Esophagus muscularis mucosa (tissue), 4 donors: ENCODE data around the gene TSPO. TPM values are rescaled to one million over a fixed set of nuclear protein-coding genes. Genes with fewer than 3 reads are reported as not detected.
A peak's percentile ranks its signal among the peaks of the same experiment; 100 is the strongest.

Experiments used
- DNase-seq: peaks from one replicate; pipeline ENCODE4 v3.0.0-alpha.2; 2017; ENCODE audit errors: extremely low spot score
- H3K27ac ChIP-seq, 4 donors: fragments of 200-600 bp; sonication (generic); replicated peaks in 1 of 4; 1 replicate in 3 of 4; 2 replicates in 1 of 4; pipeline ENCODE4 v1.5.1; 2016 to 2019; ENCODE audit warnings: mild to moderate bottlenecking in 1 of 4
- H3K27me3 ChIP-seq, 4 donors: fragments of 200-600 bp; sonication (generic); one replicate each; pipeline versions ENCODE4 v1.5.1 to v1.6.0; 2016 to 2019
- H3K36me3 ChIP-seq, 4 donors: fragments of 200-600 bp; sonication (generic); one replicate each; pipeline ENCODE4 v1.5.1; 2016 to 2019
- H3K4me1 ChIP-seq, 4 donors: fragments of 200-600 bp; sonication (generic); one replicate each; pipeline ENCODE4 v1.5.1; 2016 to 2019
- H3K4me3 ChIP-seq, 4 donors: fragments of 200-600 bp; sonication (generic); 1 replicate in 2 of 4; 2 replicates in 2 of 4; pipeline ENCODE4 v1.5.1; 2016 to 2019; ENCODE audit warnings: mild to moderate bottlenecking in 4 of 4, moderate library complexity in 1 of 4
- H3K9me3 ChIP-seq, 4 donors: fragments of 200-600 bp; sonication (generic); 1 replicate in 3 of 4; 2 replicates in 1 of 4; pipeline ENCODE4 v1.5.1; 2016 to 2019
- EP300 ChIP-seq: sonication (generic); formaldehyde crosslinking; IDR thresholded peaks from one replicate; pipeline ENCODE4 v1.6.1; 2017; ENCODE audit warnings: antibody characterized with exemption
- POLR2A ChIP-seq: fragments of 450-650 bp; IDR thresholded peaks from one replicate; pipeline ENCODE4 v1.6.1; 2017; ENCODE audit warnings: antibody characterized with exemption, moderate library complexity, mild to moderate bottlenecking, low read depth
- POLR2AphosphoS5 ChIP-seq, 2 donors: sonication (generic); formaldehyde crosslinking; IDR thresholded peaks; one replicate each; pipeline ENCODE4 v1.6.1; 2017; ENCODE audit warnings: antibody characterized with exemption in 2 of 2
- WGBS: methylation state at CpG from one replicate; pipeline ENCODE4 v1.1.5; 2018; 5-methylcytosine and 5-hydroxymethylcytosine counted together
- intact Hi-C: fragments of 100-400 bp; cut with DNase I; formaldehyde crosslinking; loops from one replicate; pipeline ENCODE4 v1.15.1; 2023
- total RNA-seq, 4 donors: library from RNA; depleted of rRNA; stranded (reverse); fragments of >200 nt; gene quantifications; one replicate each; pipeline versions ENCODE4 v1.1.0 to v1.2.1, GENCODE V29; 2016
- TF ChIP-seq, protein P1 (sequence below), 3 experiments: fragments of 200-600 bp in 2 of 3; fragments of 450-650 bp in 1 of 3; sonication (generic) in 2 of 3; IDR thresholded peaks; one replicate each; pipeline ENCODE4 v1.5.1; 2017 to 2019; ENCODE audit warnings: antibody characterized with exemption in 3 of 3, mild to moderate bottlenecking in 2 of 3, moderate library complexity in 1 of 3

Gene TSPO
- total RNA-seq, 4 donors from 2014 or later = 172 to 191 (median 182) TPM

DNA sequence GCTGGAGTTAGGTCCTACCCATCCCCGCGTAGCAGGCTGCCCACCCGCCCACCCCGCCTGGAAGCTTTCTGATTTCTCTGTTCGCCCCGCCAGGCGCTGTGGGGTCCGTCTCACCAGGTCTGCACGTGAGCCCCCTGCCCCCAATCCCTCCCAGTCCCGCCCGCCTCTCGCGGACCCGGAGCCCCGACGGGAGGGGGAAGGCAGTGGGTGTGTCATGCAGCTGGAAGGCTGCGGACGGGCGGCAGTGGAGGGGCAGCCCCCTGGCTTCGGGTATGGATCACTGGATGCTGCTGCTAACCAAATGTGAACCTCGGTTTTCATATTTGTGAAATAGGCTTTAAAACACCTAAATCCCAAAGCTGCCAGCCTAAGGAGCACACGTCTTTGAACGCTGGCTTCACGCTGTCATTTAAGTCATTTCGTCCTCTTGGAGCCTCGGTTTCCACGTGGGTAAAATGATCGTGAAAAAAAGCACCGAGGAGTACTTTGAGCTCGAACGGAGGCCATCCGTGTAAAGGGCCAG, 41.4 kb upstream of the TSPO start:
- H3K27me3 ChIP-seq = peaks cover 0 to 56% (median 30%) of the 10 kb centered on the region in 4 donors
- 4% methylated on average over 16 of the region's 32 CpGs for WGBS

DNA sequence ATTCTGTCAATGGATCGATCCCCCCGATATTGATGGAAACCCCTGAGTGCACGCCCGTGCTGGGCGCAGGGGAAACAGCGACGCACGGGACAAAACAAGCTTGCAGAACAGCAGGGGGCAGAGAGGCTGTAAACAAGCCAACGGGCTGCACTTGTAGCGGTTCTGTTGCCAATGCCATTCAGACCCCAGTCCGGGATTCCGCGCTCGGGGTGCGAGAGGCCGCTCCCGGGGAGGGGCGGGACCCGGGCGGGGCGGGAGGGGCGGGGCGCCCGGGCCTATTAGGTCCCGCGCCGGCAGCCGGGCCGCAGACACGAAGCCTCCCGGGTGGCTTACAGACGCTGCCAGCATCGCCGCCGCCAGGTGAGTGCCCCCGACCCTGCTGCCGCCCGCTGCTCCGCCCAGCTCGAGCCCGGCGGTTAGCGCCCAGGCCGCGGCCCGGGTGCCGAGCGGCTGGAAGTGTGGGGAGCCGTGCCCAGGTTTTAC, 40.9 kb upstream of the TSPO start, which contains the start of gene BIK:
TSS of gene BIK (plus strand) at position 307 of the 483 bp plus-strand sequence. CDS start 13,273 bp downstream, outside the sequence.
- no peaks in the 10 kb centered on the region for H3K36me3 ChIP-seq
- TF ChIP-seq, protein P1, sequence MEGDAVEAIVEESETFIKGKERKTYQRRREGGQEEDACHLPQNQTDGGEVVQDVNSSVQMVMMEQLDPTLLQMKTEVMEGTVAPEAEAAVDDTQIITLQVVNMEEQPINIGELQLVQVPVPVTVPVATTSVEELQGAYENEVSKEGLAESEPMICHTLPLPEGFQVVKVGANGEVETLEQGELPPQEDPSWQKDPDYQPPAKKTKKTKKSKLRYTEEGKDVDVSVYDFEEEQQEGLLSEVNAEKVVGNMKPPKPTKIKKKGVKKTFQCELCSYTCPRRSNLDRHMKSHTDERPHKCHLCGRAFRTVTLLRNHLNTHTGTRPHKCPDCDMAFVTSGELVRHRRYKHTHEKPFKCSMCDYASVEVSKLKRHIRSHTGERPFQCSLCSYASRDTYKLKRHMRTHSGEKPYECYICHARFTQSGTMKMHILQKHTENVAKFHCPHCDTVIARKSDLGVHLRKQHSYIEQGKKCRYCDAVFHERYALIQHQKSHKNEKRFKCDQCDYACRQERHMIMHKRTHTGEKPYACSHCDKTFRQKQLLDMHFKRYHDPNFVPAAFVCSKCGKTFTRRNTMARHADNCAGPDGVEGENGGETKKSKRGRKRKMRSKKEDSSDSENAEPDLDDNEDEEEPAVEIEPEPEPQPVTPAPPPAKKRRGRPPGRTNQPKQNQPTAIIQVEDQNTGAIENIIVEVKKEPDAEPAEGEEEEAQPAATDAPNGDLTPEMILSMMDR (IDR thresholded peaks at IDR 0.05) = peak in 1 of 3 experiments; percentile 19
- TF ChIP-seq POLR2AphosphoS5 (IDR thresholded peaks at IDR 0.05) = no peak
- peaks cover 0 to 61% (median 30%) of the 10 kb centered on the region in 4 donors for H3K27me3 ChIP-seq
- H3K27ac ChIP-seq = peak within 1 kb of the TSS in 1 of 4 donors; percentile 6
- WGBS = 0% methylated on average over 12 of the region's 49 CpGs
- peaks cover 16 to 24% (median 20%) of the 10 kb centered on the region in 4 donors for H3K4me1 ChIP-seq
- no peak for DNase-seq
- H3K4me3 ChIP-seq = peak within 1 kb of the TSS; percentile 51 to 69 (median 58)
- intact Hi-C loops = no loop called here
- H3K9me3 ChIP-seq = no peaks in the 10 kb centered on the region

More for the DNA sequence above, 41.4 kb upstream of the TSPO start:
- no peak for DNase-seq
- TF ChIP-seq POLR2AphosphoS5 (IDR thresholded peaks at IDR 0.05) (no peak), EP300 (no peak)
- Histone ChIP-seq H3K9me3 (no peaks in the 10 kb centered on the region), H3K4me1 (peaks cover 16 to 24% (median 20%) of the 10 kb centered on the region in 4 donors), H3K36me3 (no peaks in the 10 kb centered on the region), H3K27ac (no peak overlapping the region), H3K4me3 (peak overlapping the region; percentile 51 to 69 (median 58))
- intact Hi-C loops = no loop called here

DNA sequence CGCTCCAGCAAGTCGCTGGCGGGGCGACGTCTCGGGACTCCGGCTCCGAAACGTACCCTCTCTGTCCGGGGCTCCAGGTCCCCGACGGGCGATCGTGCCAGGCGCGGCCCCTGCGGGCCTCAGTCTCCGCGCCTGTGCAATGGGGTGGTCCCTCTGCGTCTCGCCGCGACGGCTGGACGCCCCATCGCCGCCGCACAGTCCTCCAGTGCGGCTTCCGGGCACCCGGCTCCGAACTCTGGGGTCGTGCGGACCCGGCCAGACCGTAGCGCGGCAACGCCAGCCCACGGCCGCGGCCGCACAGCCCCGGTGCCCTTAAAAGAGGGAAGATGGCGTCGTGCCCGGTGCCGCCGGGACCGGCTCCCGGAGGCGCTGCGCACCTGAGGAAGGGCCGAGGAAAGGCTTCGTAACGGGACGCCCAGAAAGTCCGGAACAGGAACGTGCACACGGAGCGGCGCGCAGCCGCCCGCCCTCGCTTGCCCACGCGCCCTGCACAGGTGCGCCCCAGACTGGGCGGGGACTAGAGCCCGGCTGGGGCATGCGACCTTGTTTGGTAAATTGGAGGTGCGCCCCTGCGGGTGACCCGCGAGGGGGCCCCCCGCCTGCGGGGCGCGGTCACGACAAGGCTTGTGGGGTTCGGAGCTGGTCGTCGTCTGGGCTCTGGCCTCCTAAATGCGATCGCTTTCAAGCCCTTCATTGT, 40.3 kb upstream of the TSPO start:
- no peak for TF ChIP-seq POLR2AphosphoS5 (IDR thresholded peaks at IDR 0.05)
- TF ChIP-seq POLR2A = no peak
- no peak for TF ChIP-seq EP300
- TF ChIP-seq, protein P1 (IDR thresholded peaks at IDR 0.05) = no peak
- no peaks in the 10 kb centered on the region for H3K36me3 ChIP-seq
- H3K27ac ChIP-seq = peak overlapping the region in 1 of 4 donors; percentile 6
- H3K4me3 ChIP-seq = peak overlapping the region; percentile 51 to 69 (median 58)
- intact Hi-C loops = no loop called here
- H3K9me3 ChIP-seq = no peaks in the 10 kb centered on the region
- WGBS = no CpG with 5 or more reads among the region's 86 CpGs
- DNase-seq = no peak
- peaks cover 0 to 67% (median 30%) of the 10 kb centered on the region in 4 donors for H3K27me3 ChIP-seq
- peaks cover 16 to 24% (median 20%) of the 10 kb centered on the region in 4 donors for H3K4me1 ChIP-seq

DNA sequence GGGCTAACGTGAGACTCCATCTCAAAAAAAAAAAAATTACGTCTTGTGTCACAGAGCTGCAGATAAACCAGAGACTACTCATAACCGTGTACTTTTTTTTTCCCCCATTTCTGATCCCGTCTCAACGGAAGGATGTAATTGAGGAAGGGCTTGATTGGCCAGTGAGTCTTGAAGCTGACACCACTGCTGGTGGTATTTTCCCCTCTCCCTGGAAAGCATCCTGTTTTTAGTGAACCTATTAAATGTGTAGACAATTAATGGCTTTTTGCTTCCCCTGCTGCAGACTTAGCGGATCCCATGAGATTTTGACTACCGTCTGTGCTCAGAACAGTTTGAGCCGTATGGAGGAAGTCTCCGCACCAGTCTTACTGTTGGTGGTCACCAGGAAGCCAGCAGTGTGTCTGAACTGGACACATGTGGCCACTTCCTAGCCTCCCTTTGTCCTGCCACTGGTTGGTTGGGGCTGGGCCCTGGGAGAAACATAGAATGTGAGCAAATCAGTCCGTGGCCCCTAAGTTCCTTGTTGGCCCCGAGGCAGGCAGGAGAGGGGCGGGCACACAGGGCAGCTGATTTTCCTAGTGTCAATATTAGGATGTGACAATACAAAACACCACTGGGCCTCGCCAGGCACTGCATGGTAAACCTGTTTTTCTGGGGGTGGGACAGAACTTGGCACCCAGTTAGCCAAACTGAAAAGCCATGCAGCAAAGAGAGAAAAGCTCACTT, 37.7 kb upstream of the TSPO start:
- TF ChIP-seq EP300 (no peak), POLR2AphosphoS5 (IDR thresholded peaks at IDR 0.05) (no peak)
- TF ChIP-seq, protein P1 (IDR thresholded peaks at IDR 0.05) = no peak
- Histone ChIP-seq H3K27me3 (peaks cover 0 to 81% (median 30%) of the 10 kb centered on the region in 4 donors), H3K27ac (no peak overlapping the region), H3K9me3 (no peaks in the 10 kb centered on the region), H3K36me3 (no peaks in the 10 kb centered on the region), H3K4me1 (peaks cover 16 to 24% (median 20%) of the 10 kb centered on the region in 4 donors), H3K4me3 (no peak overlapping the region)
- whole genome bisulfite sequencing = 52% methylated on average over 13 of the region's 13 CpGs
- DNase-seq = no peak
- intact Hi-C loops = no loop called here

DNA sequence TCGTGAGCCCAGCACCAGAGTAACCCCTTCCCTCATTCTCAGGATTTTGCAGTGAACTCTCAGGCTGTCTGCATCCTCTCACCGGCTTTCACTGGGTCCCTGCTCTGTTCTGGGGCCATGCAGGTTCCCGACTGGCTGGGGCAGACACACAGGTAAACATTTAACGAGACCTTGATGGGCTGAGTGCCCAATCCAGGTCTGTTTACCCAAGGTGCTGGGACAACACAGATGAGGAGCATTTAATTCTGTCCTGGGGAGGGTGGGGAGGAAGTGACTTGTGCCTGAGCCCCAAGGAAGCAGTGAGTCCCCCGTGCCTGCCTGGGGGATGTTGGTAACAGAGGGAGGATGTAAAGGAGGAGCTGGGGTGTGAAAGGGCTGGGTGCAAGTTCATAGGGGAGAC, 36.4 kb upstream of the TSPO start:
- peaks cover 0 to 78% (median 27%) of the 10 kb centered on the region in 4 donors for H3K27me3 ChIP-seq

More for the DNA sequence above, 36.4 kb upstream of the TSPO start:
- H3K4me1 ChIP-seq = peaks cover 16 to 20% (median 19%) of the 10 kb centered on the region in 4 donors
- H3K4me3 ChIP-seq = no peak overlapping the region
- DNase-seq = no peak
- WGBS = 63% methylated on average over 5 of the region's 5 CpGs
- TF ChIP-seq, protein P1 (IDR thresholded peaks at IDR 0.05) = no peak
- TF ChIP-seq POLR2AphosphoS5 (IDR thresholded peaks at IDR 0.05) (no peak), POLR2A (no peak), EP300 (no peak)
- H3K27ac ChIP-seq = no peak overlapping the region
- intact Hi-C loops = no loop called here
- no peaks in the 10 kb centered on the region for H3K36me3 ChIP-seq
- no peaks in the 10 kb centered on the region for H3K9me3 ChIP-seq
